ENCODE results near the gene RIPOR2.
A peak's percentile ranks its signal among the peaks of the same experiment; 100 is the strongest.
"Not testable (repeated sequence)": the region's sequence is repeated elsewhere in the genome, so short reads cannot be mapped to it uniquely, and the experiment has no call there.

Gene RIPOR2

DNA sequence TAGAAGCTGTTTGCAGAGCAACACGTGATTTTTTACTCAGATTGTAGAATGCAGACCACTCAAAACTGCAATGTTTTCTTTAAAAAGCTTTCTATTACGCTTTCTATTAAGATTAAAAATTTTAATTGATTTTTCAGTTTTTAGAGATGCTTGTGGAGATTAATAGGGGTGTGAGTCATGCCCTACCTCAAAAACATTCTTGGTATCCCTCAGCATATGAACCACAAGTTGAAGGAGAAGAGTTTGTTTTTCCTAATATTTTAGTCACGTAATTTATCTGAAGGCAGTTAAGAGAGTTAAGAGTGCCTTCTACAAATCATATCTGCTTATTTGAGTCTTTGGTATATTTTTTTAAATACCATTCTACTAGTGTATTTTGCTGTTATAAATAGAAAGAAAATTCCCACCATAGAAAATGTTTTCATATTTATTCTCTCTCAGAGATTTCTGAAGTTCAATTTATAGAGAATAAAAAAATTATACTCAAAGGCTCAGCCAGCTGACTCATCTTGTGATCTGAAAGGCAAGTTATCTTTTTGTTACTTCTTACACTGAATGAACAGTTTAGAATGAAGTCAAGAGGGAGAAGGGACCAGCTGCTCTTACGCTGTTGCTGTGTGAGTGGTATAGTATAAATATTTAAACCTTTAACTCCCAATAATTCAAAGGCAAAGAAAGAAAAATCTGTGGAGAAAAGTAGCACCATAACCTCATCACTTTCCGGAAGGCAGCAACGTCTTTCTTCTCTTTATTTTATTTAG is 7.6 kb downstream of the RIPOR2 start:
- no peak for FAIRE-seq
- no peak for DNase-seq (ENCODE audit: insufficient read length, low spot score)
- no peak for TF ChIP-seq SPI1 (IDR thresholded peaks at IDR 0.05; ENCODE audit: low read depth, low read length)
- TF ChIP-seq POLR2A (IDR thresholded peaks at IDR 0.05; ENCODE audit: low read depth, low read length), result no peak
- no peak for TF ChIP-seq POLR2AphosphoS5 (IDR thresholded peaks at IDR 0.05; ENCODE audit: low read depth, low read length)
- no peak for TF ChIP-seq TAF1 (IDR thresholded peaks at IDR 0.05; ENCODE audit: low read depth, low read length)
- no peak for TF ChIP-seq POU2F2 (IDR thresholded peaks at IDR 0.05; ENCODE audit: low read depth, low read length)
- TF ChIP-seq PAX5 (IDR thresholded peaks at IDR 0.05; ENCODE audit: insufficient read depth, low read length, severe bottlenecking), result no peak

DNA sequence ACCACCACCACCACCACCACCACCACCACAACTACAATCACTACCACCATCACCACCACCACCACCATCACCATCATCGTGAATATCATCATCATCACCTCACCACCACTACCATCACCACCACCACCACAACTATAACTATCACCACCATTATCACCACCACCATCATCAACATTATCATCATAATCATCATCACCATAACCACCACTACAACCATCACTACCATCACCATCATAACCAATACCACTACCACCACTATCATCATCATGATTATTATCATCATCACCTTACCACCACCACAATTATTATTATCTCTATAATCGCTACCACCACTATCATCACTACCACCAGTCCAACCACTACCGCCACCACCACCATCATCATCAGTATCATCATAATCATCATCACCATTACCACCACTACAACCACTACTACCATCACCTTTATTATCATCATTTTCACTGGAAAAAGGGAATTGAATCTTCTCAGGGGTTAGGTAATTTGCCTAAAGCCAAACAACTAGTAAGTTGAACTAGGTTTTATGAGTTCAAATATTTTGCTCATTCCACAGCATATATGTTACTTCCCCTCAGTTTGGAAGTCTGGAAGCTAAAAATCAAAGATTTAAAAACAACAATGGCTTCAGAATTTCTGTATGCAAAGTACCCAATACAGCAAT is 8.3 kb downstream of the RIPOR2 start:
- peak; percentile 16 for FAIRE-seq
- TF ChIP-seq PAX5 (IDR thresholded peaks at IDR 0.05; ENCODE audit: insufficient read depth, low read length, severe bottlenecking) (no peak), SPI1 (IDR thresholded peaks at IDR 0.05; ENCODE audit: low read depth, low read length) (peak; percentile 62), POLR2A (IDR thresholded peaks at IDR 0.05; ENCODE audit: low read depth, low read length) (no peak)
- DNase-seq (ENCODE audit: insufficient read length, low spot score), result no peak

DNA sequence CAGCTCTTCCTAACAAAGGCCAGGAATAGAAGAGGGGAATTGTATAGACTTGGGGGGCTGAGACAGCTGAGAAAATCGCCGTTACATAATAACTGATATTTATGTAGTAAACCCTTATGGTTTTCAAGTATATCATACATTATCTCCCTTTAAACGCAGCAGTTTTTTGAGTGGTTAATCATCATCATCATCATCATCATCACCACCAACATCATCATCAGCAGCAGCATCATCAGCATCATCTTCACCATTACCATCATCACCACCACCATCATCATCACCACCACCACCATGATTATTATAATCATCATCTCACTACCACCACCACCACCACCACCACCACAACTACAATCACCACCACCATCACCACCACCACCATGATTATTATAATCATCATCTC is 9.1 kb downstream of the RIPOR2 start:
- not testable (repeated sequence) for DNase-seq (ENCODE audit: insufficient read length, low spot score); FAIRE-seq

DNA sequence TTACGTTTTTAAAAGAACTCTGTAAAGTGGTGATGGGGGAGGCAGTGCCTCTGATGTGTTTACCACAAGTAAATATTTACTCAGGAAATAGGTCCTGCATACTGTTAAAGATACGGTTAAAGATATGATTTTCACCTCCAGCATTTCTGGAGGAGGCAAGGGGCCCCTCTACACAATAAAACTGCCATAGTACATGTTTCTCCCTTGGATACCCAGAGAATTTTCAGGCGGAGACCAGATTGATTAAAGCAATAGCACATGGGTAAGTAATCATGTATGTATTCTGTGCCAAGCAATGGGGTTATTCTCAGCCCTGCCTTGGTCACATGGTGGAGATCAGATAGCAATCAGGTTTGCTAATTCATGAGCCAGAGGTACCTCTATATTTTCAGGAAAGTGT is 9.6 kb downstream of the RIPOR2 start:
- FAIRE-seq (peak; percentile 66), DNase-seq (ENCODE audit: insufficient read length, low spot score) (no peak)
- TF ChIP-seq POU2F2 (IDR thresholded peaks at IDR 0.05; ENCODE audit: low read depth, low read length), result no peak
- no peak for TF ChIP-seq POLR2A (IDR thresholded peaks at IDR 0.05; ENCODE audit: low read depth, low read length)
- TF ChIP-seq PAX5 (IDR thresholded peaks at IDR 0.05; ENCODE audit: insufficient read depth, low read length, severe bottlenecking), result no peak
- TF ChIP-seq POLR2AphosphoS5 (IDR thresholded peaks at IDR 0.05; ENCODE audit: low read depth, low read length), result no peak
- no peak for TF ChIP-seq TAF1 (IDR thresholded peaks at IDR 0.05; ENCODE audit: low read depth, low read length)
- TF ChIP-seq SPI1 (IDR thresholded peaks at IDR 0.05; ENCODE audit: low read depth, low read length), result no peak

DNA sequence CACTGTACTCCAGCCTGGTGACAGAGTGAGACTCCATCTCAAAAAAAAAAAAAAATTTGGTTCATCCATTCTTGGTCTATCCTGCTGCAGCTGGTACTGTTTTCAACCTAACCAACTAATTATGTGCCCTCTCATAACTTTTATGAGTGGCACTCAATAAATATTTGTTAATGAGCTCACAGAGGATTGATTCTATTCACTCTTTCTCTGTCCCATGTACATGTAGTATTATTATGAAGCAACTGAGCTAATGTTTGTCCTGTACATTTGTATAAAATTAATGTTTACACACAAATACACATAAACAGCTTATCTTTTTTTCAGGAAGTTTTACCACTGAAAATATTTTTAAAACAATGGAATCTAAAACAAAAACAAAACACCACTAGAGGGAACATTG is 10.1 kb downstream of the RIPOR2 start:
- DNase-seq (ENCODE audit: insufficient read length, low spot score) (no peak), FAIRE-seq (no peak)

DNA sequence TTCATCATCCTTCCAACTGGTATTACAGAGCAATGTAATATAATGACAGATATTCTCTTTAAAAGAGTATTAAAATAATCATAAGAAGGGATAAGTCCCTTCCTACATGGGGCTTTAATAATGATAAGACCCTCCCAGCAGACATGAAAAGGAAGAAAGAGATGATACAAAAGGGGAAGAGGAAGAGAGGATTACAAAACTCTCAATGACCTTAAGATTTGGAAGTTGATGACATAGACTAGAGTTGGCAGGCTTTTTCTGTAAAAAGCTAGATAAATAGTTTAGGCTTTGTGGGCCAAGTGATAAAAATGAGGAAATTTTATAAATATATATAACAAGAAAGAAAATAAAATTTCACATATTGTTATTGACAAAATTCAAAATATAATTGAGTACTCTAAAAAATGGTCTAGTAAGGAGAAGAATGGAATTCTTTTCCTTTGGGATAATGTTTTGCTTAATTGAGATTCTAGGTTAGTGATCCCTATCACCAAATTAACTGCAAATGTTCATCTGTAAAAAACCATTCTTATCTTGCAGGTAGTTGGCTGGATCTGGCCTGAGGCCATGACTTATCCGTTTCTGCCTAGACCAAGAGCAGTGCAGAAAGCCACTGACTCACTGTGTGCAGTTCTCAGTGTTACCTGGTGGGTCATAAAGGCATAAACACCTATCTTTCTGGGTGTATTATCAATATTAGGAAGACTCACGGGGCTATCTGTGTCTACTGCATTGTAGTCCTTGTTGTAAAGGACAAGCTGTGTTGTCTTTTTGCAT is 11.0 kb downstream of the RIPOR2 start:
- DNase-seq (ENCODE audit: insufficient read length, low spot score) (no peak), FAIRE-seq (no peak)
- TF ChIP-seq TAF1 (IDR thresholded peaks at IDR 0.05; ENCODE audit: low read depth, low read length), result no peak
- no peak for TF ChIP-seq PAX5 (IDR thresholded peaks at IDR 0.05; ENCODE audit: insufficient read depth, low read length, severe bottlenecking)
- no peak for TF ChIP-seq SPI1 (IDR thresholded peaks at IDR 0.05; ENCODE audit: low read depth, low read length)
- no peak for TF ChIP-seq POLR2A (IDR thresholded peaks at IDR 0.05; ENCODE audit: low read depth, low read length)
- TF ChIP-seq POLR2AphosphoS5 (IDR thresholded peaks at IDR 0.05; ENCODE audit: low read depth, low read length), result no peak
- TF ChIP-seq POU2F2 (IDR thresholded peaks at IDR 0.05; ENCODE audit: low read depth, low read length), result no peak

More for the DNA sequence above, 10.1 kb downstream of the RIPOR2 start:
- TF ChIP-seq TAF1 (IDR thresholded peaks at IDR 0.05; ENCODE audit: low read depth, low read length), result no peak
- no peak for TF ChIP-seq SPI1 (IDR thresholded peaks at IDR 0.05; ENCODE audit: low read depth, low read length)
- TF ChIP-seq POLR2AphosphoS5 (IDR thresholded peaks at IDR 0.05; ENCODE audit: low read depth, low read length), result no peak
- TF ChIP-seq POU2F2 (IDR thresholded peaks at IDR 0.05; ENCODE audit: low read depth, low read length), result no peak
- TF ChIP-seq POLR2A (IDR thresholded peaks at IDR 0.05; ENCODE audit: low read depth, low read length), result no peak
- no peak for TF ChIP-seq PAX5 (IDR thresholded peaks at IDR 0.05; ENCODE audit: insufficient read depth, low read length, severe bottlenecking)

DNA sequence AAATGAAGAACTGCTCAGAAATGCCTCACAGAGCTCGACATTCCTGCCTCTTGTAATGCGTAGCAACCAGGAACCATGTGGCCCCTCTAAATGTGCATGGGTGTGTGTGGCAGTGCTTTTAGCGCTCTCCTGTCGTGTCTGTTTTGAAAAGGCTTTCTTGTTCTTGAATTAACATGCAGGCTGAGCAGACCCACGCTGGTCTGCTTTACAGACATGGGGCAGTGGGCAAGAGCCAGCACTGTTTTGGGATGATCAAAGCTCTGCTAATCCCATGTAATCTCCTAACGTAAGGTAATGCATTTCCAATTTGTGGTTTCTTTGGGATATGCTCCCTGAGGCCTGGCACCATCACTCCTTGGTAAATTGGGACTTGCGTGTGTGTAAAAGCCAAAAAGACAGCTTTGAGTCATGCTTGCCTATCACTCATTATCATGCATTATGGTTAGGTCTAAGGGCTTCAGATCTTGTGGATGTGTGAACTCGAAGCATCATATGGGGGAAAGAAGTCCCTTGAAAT is 11.8 kb downstream of the RIPOR2 start:
- DNase-seq (ENCODE audit: insufficient read length, low spot score) (no peak), FAIRE-seq (no peak)
- TF ChIP-seq POLR2AphosphoS5 (IDR thresholded peaks at IDR 0.05; ENCODE audit: low read depth, low read length) (no peak), POU2F2 (IDR thresholded peaks at IDR 0.05; ENCODE audit: low read depth, low read length) (no peak), PAX5 (IDR thresholded peaks at IDR 0.05; ENCODE audit: insufficient read depth, low read length, severe bottlenecking) (no peak), SPI1 (IDR thresholded peaks at IDR 0.05; ENCODE audit: low read depth, low read length) (no peak), TAF1 (IDR thresholded peaks at IDR 0.05; ENCODE audit: low read depth, low read length) (no peak), POLR2A (IDR thresholded peaks at IDR 0.05; ENCODE audit: low read depth, low read length) (no peak)

DNA sequence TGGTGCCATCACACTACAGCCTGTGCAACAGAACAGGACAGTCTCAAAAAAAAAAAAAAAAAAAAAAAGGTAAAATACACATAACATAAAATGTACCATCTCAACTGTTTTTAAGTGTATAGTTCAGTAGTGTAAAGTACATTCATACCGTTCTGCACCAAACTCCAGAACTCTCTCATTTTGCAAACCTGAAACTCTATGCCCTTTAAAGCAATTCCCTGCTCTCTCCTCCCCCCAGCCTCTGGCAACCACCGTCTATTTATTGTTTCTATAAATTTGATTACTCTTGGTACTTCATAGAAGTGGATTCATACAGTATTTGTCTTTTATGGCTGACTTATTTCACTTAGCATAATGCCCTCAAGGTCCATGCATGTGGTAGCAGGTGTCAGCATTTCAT is 12.9 kb downstream of the RIPOR2 start:
- no peak for TF ChIP-seq POLR2AphosphoS5 (IDR thresholded peaks at IDR 0.05; ENCODE audit: low read depth, low read length)
- no peak for TF ChIP-seq TAF1 (IDR thresholded peaks at IDR 0.05; ENCODE audit: low read depth, low read length)
- TF ChIP-seq POU2F2 (IDR thresholded peaks at IDR 0.05; ENCODE audit: low read depth, low read length), result no peak
- no peak for TF ChIP-seq POLR2A (IDR thresholded peaks at IDR 0.05; ENCODE audit: low read depth, low read length)
- TF ChIP-seq PAX5 (IDR thresholded peaks at IDR 0.05; ENCODE audit: insufficient read depth, low read length, severe bottlenecking), result no peak
- TF ChIP-seq SPI1 (IDR thresholded peaks at IDR 0.05; ENCODE audit: low read depth, low read length), result no peak
- FAIRE-seq (no peak), DNase-seq (ENCODE audit: insufficient read length, low spot score) (no peak)

DNA sequence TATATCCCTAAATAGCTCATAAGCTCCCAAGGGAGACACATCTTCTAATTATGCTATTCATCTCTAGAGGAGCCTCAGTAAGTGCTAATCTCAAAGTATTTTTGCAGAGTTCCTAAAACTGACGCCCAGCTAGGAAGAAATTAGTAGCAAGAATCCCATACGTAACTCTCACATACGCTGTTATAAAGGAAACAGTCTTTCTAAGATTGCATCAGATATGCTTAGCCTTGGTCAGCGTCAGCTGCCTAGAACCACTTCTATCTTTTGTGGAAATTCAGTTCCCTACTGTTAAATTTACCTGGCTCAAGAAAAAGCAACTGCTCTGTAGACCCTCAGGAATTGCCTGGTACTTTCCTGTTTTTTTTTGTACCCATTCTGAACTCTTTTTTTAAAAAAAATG is 13.6 kb downstream of the RIPOR2 start:
- no peak for TF ChIP-seq TAF1 (IDR thresholded peaks at IDR 0.05; ENCODE audit: low read depth, low read length)
- TF ChIP-seq POLR2AphosphoS5 (IDR thresholded peaks at IDR 0.05; ENCODE audit: low read depth, low read length), result no peak
- no peak for TF ChIP-seq POU2F2 (IDR thresholded peaks at IDR 0.05; ENCODE audit: low read depth, low read length)
- TF ChIP-seq SPI1 (IDR thresholded peaks at IDR 0.05; ENCODE audit: low read depth, low read length), result no peak
- TF ChIP-seq PAX5 (IDR thresholded peaks at IDR 0.05; ENCODE audit: insufficient read depth, low read length, severe bottlenecking), result no peak
- TF ChIP-seq POLR2A (IDR thresholded peaks at IDR 0.05; ENCODE audit: low read depth, low read length), result no peak
- no peak for FAIRE-seq
- DNase-seq (ENCODE audit: insufficient read length, low spot score), result no peak
